Breast epithelium (tissue), 4 donors: ENCODE results near the gene RABEPK. TPM values are rescaled to one million over a fixed set of nuclear protein-coding genes. Genes with fewer than 3 reads are reported as not detected.
"Not testable (repeated sequence)": the region's sequence is repeated elsewhere in the genome, so short reads cannot be mapped to it uniquely, and the experiment has no call there.

Experiments
- DNase-seq, 2 donors: peaks; one replicate each; pipeline ENCODE4 v3.0.0-alpha.2; 2019; ENCODE audit warnings: low spot score in 2 of 2
- H3K27ac ChIP-seq, 2 donors: fragments of 200-600 bp; sonication (generic) in 1 of 2; one replicate each; pipeline ENCODE4 v1.5.1; 2016 to 2019; ENCODE audit warnings: mild to moderate bottlenecking in 1 of 2
- H3K27me3 ChIP-seq, 2 donors: fragments of 200-600 bp; sonication (generic) in 1 of 2; one replicate each; pipeline versions ENCODE4 v1.5.1 to v1.6.0; 2017 to 2019; ENCODE audit warnings: control low read depth in 1 of 2, mild to moderate bottlenecking in 1 of 2
- H3K36me3 ChIP-seq: fragments of 200-600 bp; one replicate; pipeline ENCODE4 v1.5.1; 2019
- H3K4me1 ChIP-seq, 2 donors: fragments of 200-600 bp; sonication (generic); one replicate each; pipeline ENCODE4 v1.5.1; 2016 to 2019; ENCODE audit warnings: control low read depth in 1 of 2
- H3K4me3 ChIP-seq, 3 donors: fragments of 200-600 bp; sonication (generic); 1 replicate in 2 of 3; 2 replicates in 1 of 3; pipeline ENCODE4 v1.5.1; 2016 to 2019; ENCODE audit warnings: mild to moderate bottlenecking in 3 of 3, moderate library complexity in 2 of 3
- H3K9me3 ChIP-seq, 2 donors: fragments of 200-600 bp; sonication (generic) in 1 of 2; one replicate each; pipeline ENCODE4 v1.5.1; 2016 to 2019; ENCODE audit warnings: control low read depth in 1 of 2
- POLR2A ChIP-seq: fragments of 450-650 bp; IDR thresholded peaks from one replicate; pipeline ENCODE4 v1.6.1; 2016; ENCODE audit warnings: antibody characterized with exemption, mild to moderate bottlenecking, moderate library complexity
- POLR2AphosphoS5 ChIP-seq, 3 donors: sonication (generic); formaldehyde crosslinking; IDR thresholded peaks; one replicate each; pipeline ENCODE4 v1.6.1; 2017; ENCODE audit warnings: antibody characterized with exemption in 3 of 3
- intact Hi-C: fragments of 100-400 bp; cut with DNase I; formaldehyde crosslinking; loops from one replicate; pipeline ENCODE4 v1.15.1; 2023; ENCODE audit warnings: low total_unique reads
- total RNA-seq, 3 donors: library from RNA; depleted of rRNA; stranded (reverse); fragments of >200 nt; gene quantifications; one replicate each; pipeline ENCODE4 v1.1.0, GENCODE V29; 2016
- TF ChIP-seq, protein P1 (sequence below), 3 donors: fragments of 450-650 bp; IDR thresholded peaks; one replicate each; pipeline ENCODE4 v1.5.1; 2016 to 2017; ENCODE audit warnings: antibody characterized with exemption in 3 of 3, mild to moderate bottlenecking in 3 of 3, moderate library complexity in 3 of 3

The RABEPK gene
- total RNA-seq, 3 donors from 2014 or later, result 14.0 to 25.6 (median 17.9) TPM

- no peak for DNase-seq
- Histone ChIP-seq H3K4me3 (no peak overlapping the region), H3K36me3 (no peaks in the 10 kb centered on the region), H3K27me3 (no peaks in the 10 kb centered on the region), H3K4me1 (no peaks in the 10 kb centered on the region), H3K9me3 (no peaks in the 10 kb centered on the region), H3K27ac (no peak overlapping the region)
- intact Hi-C loops, result no loop called here
- no peak for TF ChIP-seq POLR2AphosphoS5 (IDR thresholded peaks at IDR 0.05)
- TF ChIP-seq POLR2A, result no peak
- TF ChIP-seq, protein P1, sequence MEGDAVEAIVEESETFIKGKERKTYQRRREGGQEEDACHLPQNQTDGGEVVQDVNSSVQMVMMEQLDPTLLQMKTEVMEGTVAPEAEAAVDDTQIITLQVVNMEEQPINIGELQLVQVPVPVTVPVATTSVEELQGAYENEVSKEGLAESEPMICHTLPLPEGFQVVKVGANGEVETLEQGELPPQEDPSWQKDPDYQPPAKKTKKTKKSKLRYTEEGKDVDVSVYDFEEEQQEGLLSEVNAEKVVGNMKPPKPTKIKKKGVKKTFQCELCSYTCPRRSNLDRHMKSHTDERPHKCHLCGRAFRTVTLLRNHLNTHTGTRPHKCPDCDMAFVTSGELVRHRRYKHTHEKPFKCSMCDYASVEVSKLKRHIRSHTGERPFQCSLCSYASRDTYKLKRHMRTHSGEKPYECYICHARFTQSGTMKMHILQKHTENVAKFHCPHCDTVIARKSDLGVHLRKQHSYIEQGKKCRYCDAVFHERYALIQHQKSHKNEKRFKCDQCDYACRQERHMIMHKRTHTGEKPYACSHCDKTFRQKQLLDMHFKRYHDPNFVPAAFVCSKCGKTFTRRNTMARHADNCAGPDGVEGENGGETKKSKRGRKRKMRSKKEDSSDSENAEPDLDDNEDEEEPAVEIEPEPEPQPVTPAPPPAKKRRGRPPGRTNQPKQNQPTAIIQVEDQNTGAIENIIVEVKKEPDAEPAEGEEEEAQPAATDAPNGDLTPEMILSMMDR (IDR thresholded peaks at IDR 0.05), result no peak
These were observed 16.8 kb upstream of the RABEPK start for GRCh38 chr9:125183561-125183960.

DNA sequence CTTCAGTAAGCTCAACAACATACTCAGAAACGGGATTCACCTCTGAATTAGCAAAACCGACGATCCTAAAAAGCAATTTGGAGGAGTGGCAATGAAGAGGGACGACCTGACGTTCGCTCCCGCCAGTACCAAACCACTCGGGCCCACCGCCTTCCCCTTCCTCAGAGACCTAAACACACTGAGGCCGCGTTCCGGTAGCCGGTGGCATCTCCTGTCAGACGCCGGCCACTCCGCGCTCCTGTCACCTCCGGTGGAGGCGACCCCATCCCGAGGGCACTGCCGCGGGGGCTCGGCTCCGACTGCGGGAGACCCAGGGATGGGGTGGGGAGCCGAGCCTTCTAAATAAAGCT lies 11.4 kb upstream of the RABEPK start:
- TF ChIP-seq POLR2A (no peak), POLR2AphosphoS5 (IDR thresholded peaks at IDR 0.05) (no peak)
- TF ChIP-seq, protein P1 (IDR thresholded peaks at IDR 0.05), result no peak
- peak in 1 of 2 donors; percentile 26 for DNase-seq

GRCh38 chr9:125189361-125190289 lies 10.7 kb upstream of the RABEPK start, which contains the start of gene PPP6C:
TSS of gene PPP6C (minus strand) at chr9:125189803. CDS start at chr9:125189718, 85 bp downstream.
- intact Hi-C loops, result no loop called here
- H3K27me3 ChIP-seq, result no peaks in the 10 kb centered on the region
- H3K9me3 ChIP-seq, result no peaks in the 10 kb centered on the region
- peak within 1 kb of the TSS; percentile 98 for H3K4me3 ChIP-seq
- H3K27ac ChIP-seq, result peak within 1 kb of the TSS; percentile 97
- TF ChIP-seq, protein P1 (IDR thresholded peaks at IDR 0.05), result peak; percentile 51 to 76 (median 63)
- TF ChIP-seq POLR2AphosphoS5 (IDR thresholded peaks at IDR 0.05) (peak; percentile 75 to 94 (median 80)), POLR2A (peak; percentile 78)
- DNase-seq, result peak; percentile 94 to 96
- no peaks in the 10 kb centered on the region for H3K4me1 ChIP-seq
- no peaks in the 10 kb centered on the region for H3K36me3 ChIP-seq

More for the DNA sequence above, 11.4 kb upstream of the RABEPK start:
- intact Hi-C loops, result no loop called here
- peak overlapping the region; percentile 98 for H3K4me3 ChIP-seq
- H3K4me1 ChIP-seq, result no peaks in the 10 kb centered on the region
- H3K27me3 ChIP-seq, result no peaks in the 10 kb centered on the region
- no peaks in the 10 kb centered on the region for H3K9me3 ChIP-seq
- peak overlapping the region; percentile 97 for H3K27ac ChIP-seq
- no peaks in the 10 kb centered on the region for H3K36me3 ChIP-seq

DNA sequence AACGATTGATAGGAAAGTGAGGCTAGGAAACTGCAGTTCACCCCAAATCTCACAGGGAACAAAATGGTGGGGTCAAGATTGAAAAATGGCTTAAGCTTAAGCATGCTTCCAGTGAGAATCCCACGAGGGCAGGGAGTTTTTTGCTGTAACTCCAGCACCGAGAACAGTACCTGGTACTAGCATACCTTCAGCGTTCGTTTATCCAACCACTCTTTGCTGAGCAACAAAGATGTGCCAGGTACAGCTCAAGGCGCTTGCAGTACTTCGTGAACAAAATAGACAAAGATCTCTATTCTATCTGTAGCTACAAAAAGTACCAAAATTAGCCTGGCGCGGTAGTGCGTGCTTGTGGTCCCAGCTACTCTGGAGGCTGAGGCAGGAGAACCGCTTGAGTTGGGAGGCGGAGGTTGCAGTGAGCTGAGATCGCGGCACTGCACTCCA lies 10.0 kb upstream of the RABEPK start:
- peak overlapping the region; percentile 97 for H3K27ac ChIP-seq

DNA sequence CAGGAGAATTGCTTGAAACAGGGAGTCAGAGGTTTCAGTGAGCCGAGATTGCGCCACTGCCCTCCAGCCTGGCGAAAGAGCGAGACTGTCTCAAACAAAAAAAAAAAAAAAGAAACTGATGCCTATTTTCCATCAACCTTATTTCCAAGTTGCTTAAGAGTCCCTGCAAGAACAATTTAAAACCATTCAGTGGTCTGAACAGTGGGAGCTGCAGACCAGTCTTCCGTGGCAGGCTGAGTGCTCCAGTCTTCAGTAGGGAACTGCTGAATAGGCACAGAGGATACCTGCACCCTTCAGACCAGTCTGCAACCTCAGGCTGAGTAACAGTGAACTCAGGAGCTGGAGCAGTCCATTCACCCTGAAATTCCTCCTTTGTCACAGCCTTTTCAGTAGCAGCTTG lies 5.9 kb upstream of the RABEPK start:
- H3K27ac ChIP-seq, DNase-seq, H3K27me3 ChIP-seq, H3K4me3 ChIP-seq, intact Hi-C loops, H3K9me3 ChIP-seq, H3K4me1 ChIP-seq, H3K36me3 ChIP-seq: not testable (repeated sequence)

More for the DNA sequence above, 10.0 kb upstream of the RABEPK start:
- intact Hi-C loops, result no loop called here
- Histone ChIP-seq H3K9me3 (no peaks in the 10 kb centered on the region), H3K36me3 (no peaks in the 10 kb centered on the region), H3K4me1 (no peaks in the 10 kb centered on the region), H3K4me3 (peak overlapping the region; percentile 98), H3K27me3 (no peaks in the 10 kb centered on the region)
- no peak for DNase-seq
- TF ChIP-seq POLR2A, result no peak

- H3K27ac ChIP-seq, intact Hi-C loops, H3K27me3 ChIP-seq, H3K4me1 ChIP-seq, H3K4me3 ChIP-seq, DNase-seq, H3K36me3 ChIP-seq, H3K9me3 ChIP-seq: not testable (repeated sequence)
These were observed 4.8 kb upstream of the RABEPK start for GRCh38 chr9:125195591-125195990.
